HepG2 (cell line): ENCODE measurements around the gene FILIP1. TPM values are rescaled to one million over a fixed set of nuclear protein-coding genes. Genes with fewer than 3 reads are reported as not detected.
"Not testable (repeated sequence)": the region's sequence is repeated elsewhere in the genome, so short reads cannot be mapped to it uniquely, and the experiment has no call there.

Experiments
- ATAC-seq: fragments of 200-7000 bp; cut with Tn5 transposase; 3 replicates; pipeline ENCODE4 v1.9.1; 2020; ENCODE audit warnings: mild to moderate bottlenecking, moderate library complexity
- BruUV-seq: library from RNA; stranded (reverse); fragments of 400-500 nt; replicated peaks from 2 replicates; lab custom pipeline; 2021; lab: Mats Ljungman, UMichigan
- CTCF ChIA-PET: fragments of 300-600 bp; formaldehyde crosslinking; extraction: SDS; loops from one replicate; lab custom pipeline; 2021; ENCODE audit warnings: low total read pairs, inconsistent platforms, low intra/inter-chr PET ratio; lab: Yijun Ruan, JAX
- POLR2A ChIA-PET: fragments of 350-600 bp; sonication (Branson Sonifier 250); formaldehyde crosslinking; loops from one replicate; lab custom pipeline; 2020; ENCODE audit warnings: antibody characterized with exemption, inconsistent platforms; lab: Yijun Ruan, JAX
- DNase-seq: peaks from one replicate; pipeline ENCODE4 v3.0.0-alpha.2; 2015; ENCODE audit warnings: low spot score
- FAIRE-seq: peaks from 3 replicates; lab custom pipeline; 2011; peaks lifted over from hg19 to GRCh38; lab: Jason Lieb, UNC
- H2AFZ ChIP-seq: one replicate; pipeline ENCODE4 v1.6.1; 2011; ENCODE audit warnings: low read length, inconsistent platforms
- H3K27ac ChIP-seq: fragments of 300-600 bp; 3 replicates; pipeline ENCODE4 v1.8.0; 2011; ENCODE audit warnings: mixed run types, mild to moderate bottlenecking, mixed read lengths, low read length, inconsistent platforms; ENCODE audit not compliant: insufficient read depth; ENCODE audit errors: extremely low read length
- H3K27me3 ChIP-seq, 2 experiments: fragments of 200-600 bp in 1 of 2; 2 replicates in 1 of 2; 3 replicates in 1 of 2; pipeline versions ENCODE4 v1.6.0 to v1.8.0; 2011; ENCODE audit warnings: low read length in 2 of 2, mild to moderate bottlenecking in 2 of 2, moderate library complexity in 2 of 2, inconsistent platforms in 1 of 2; ENCODE audit not compliant: insufficient read depth in 2 of 2, control insufficient read depth in 1 of 2
- H3K36me3 ChIP-seq, 2 experiments: fragments of 200-600 bp in 1 of 2; replicated peaks in 1 of 2; 2 replicates in 1 of 2; 3 replicates in 1 of 2; pipeline versions ENCODE4 v1.5.1 to v1.8.0; 2011; ENCODE audit warnings: low read length in 2 of 2, inconsistent platforms in 1 of 2; ENCODE audit not compliant: insufficient read depth in 2 of 2, control insufficient read depth in 1 of 2
- H3K4me1 ChIP-seq: 2 replicates; pipeline ENCODE4 v1.5.1; 2012; ENCODE audit warnings: low read length, inconsistent platforms; ENCODE audit not compliant: insufficient read depth
- H3K4me2 ChIP-seq: 2 replicates; pipeline ENCODE4 v1.6.0; 2011; ENCODE audit warnings: low read depth, low read length, inconsistent platforms
- H3K4me3 ChIP-seq, 3 experiments: fragments of 200-600 bp in 1 of 3; sonication (generic), shearing (Covaris generic) in 1 of 3; replicated peaks in 1 of 3; 2 replicates each; pipeline ENCODE4 v1.5.1; 2011 to 2016; ENCODE audit warnings: low read length in 3 of 3, inconsistent platforms in 2 of 3, low read depth in 2 of 3, mild to moderate bottlenecking in 2 of 3, control low read depth in 1 of 3, mixed read lengths in 1 of 3; ENCODE audit not compliant: insufficient read depth in 1 of 3
- H3K79me2 ChIP-seq: one replicate; pipeline ENCODE4 v1.6.1; 2011; ENCODE audit warnings: low read length, inconsistent platforms; ENCODE audit not compliant: insufficient read depth
- H3K9ac ChIP-seq: 2 replicates; pipeline ENCODE4 v1.6.0; 2011; ENCODE audit warnings: mild to moderate bottlenecking, low read depth, low read length, inconsistent platforms; ENCODE audit not compliant: insufficient read depth
- H3K9me3 ChIP-seq: 2 replicates; pipeline ENCODE4 v1.5.1; 2012; ENCODE audit warnings: mild to moderate bottlenecking, low read length
- H4K20me1 ChIP-seq: 2 replicates; pipeline ENCODE4 v1.6.0; 2011; ENCODE audit warnings: inconsistent platforms, mild to moderate bottlenecking, low read length, moderate library complexity; ENCODE audit not compliant: insufficient read depth
- FUBP1 ChIP-seq: sonication (generic); formaldehyde crosslinking; IDR thresholded peaks from 2 replicates; pipeline ENCODE4 v1.5.1; 2020; ENCODE audit warnings: missing genetic modification reagents, mild to moderate bottlenecking, borderline replicate concordance
- NFIC ChIP-seq: IDR thresholded peaks from 2 replicates; pipeline ENCODE4 v1.6.1; 2012; ENCODE audit warnings: mild to moderate bottlenecking, low read length, inconsistent platforms
- RFXAP ChIP-seq: sonication (generic); formaldehyde crosslinking; IDR thresholded peaks from 2 replicates; pipeline ENCODE4 v1.4.0; 2020; ENCODE audit warnings: missing genetic modification reagents, borderline replicate concordance
- TIGD3 ChIP-seq: sonication (generic); formaldehyde crosslinking; IDR thresholded peaks from 2 replicates; pipeline ENCODE4 v1.5.1; 2020; ENCODE audit warnings: mild to moderate bottlenecking, missing genetic modification reagents, borderline replicate concordance
- ZNF775 ChIP-seq: sonication (generic); formaldehyde crosslinking; IDR thresholded peaks from 2 replicates; pipeline ENCODE4 v1.4.0; 2020; ENCODE audit warnings: missing genetic modification reagents, mild to moderate bottlenecking, moderate library complexity, borderline replicate concordance
- WGBS: methylation state at CpG from one replicate; pipeline ENCODE4 v1.1.6; 2017; ENCODE audit warnings: low lambda C conversion rate; 5-methylcytosine and 5-hydroxymethylcytosine counted together
- in situ Hi-C: cut with HindIII; loops from 2 replicates; pipeline ENCODE4 v1.10.0; 2017; ENCODE audit warnings: low pct_unique_long_range_greater_than_20kb; ENCODE audit not compliant: extremely low pct_ligation_motif_present
- intact Hi-C: fragments of 100-400 bp; cut with micrococcal nuclease; formaldehyde crosslinking; loops from one replicate; pipeline ENCODE4 v1.10.0; 2022; ENCODE audit not compliant: unreplicated experiment
- polyA plus RNA-seq, 8 experiments: library from polyadenylated mRNA; depleted of rRNA in 3 of 8; stranded (reverse) in 7 of 8; unstranded in 1 of 8; fragments of >200 nt; fragmentation: Illumina TruSeq in 4 of 8; extraction: Trizol in 4 of 8; gene quantifications; 2 replicates each; pipeline versions ENCODE4 v1.2.1 to v1.2.3, GENCODE V29; 2011 to 2016; ENCODE audit warnings: low read depth in 4 of 8, missing spikeins in 1 of 8, mixed read lengths in 1 of 8; ENCODE audit not compliant: insufficient read depth in 1 of 8
- total RNA-seq, 5 experiments: library from RNA; depleted of rRNA; stranded (reverse); fragments of >200 nt; fragmentation: Illumina TruSeq; extraction: Trizol; gene quantifications; 2 replicates each; pipeline ENCODE4 v1.2.3, GENCODE V29; 2016; ENCODE audit warnings: low read depth in 1 of 5

Gene FILIP1
- total and polyA plus RNA-seq, 2 of the 13 experiments (the other 11 are each of a cell fraction or from before 2014, with no cell fraction given): not detected

- intact Hi-C loops (no loop called here), in situ Hi-C loops (no loop called here)
- no peaks in the 10 kb centered on the region for H3K27me3 ChIP-seq
- no peak overlapping the region for H3K9ac ChIP-seq
- CTCF ChIA-PET: interaction anchor here (0.8 kb wide), 1 partner anchor 9 kb away, joined by 3 read pairs; no protein-coding TSS in a partner anchor
- ATAC-seq: no peak
- no peak for FAIRE-seq
- no peak overlapping the region for H3K4me3 ChIP-seq
- H2AFZ ChIP-seq: no peak overlapping the region
- 46% methylated on average over 2 of the region's 2 CpGs for WGBS
- no peak for DNase-seq
- H3K4me1 ChIP-seq: no peaks in the 10 kb centered on the region
- no peaks in the 10 kb centered on the region for H3K79me2 ChIP-seq
- H3K4me2 ChIP-seq: no peak overlapping the region
- no peaks in the 10 kb centered on the region for H4K20me1 ChIP-seq
- H3K9me3 ChIP-seq: no peaks in the 10 kb centered on the region
- POLR2A ChIA-PET: no interaction called here
- no TSS peak for BruUV-seq
- TF ChIP-seq TIGD3 (CRISPR knock-in tag) (no peak), RFXAP (CRISPR knock-in tag) (no peak), ZNF775 (CRISPR knock-in tag) (no peak), NFIC (no peak), FUBP1 (CRISPR knock-in tag) (no peak)
- H3K36me3 ChIP-seq: no peaks in the 10 kb centered on the region
- no peak overlapping the region for H3K27ac ChIP-seq
These were observed 48.7 kb downstream of the FILIP1 start for GRCh38 chr6:75444899-75445298.

- H3K36me3 ChIP-seq, intact Hi-C loops, H3K4me3 ChIP-seq, ATAC-seq, in situ Hi-C loops, DNase-seq, H3K27me3 ChIP-seq, CTCF ChIA-PET, FAIRE-seq, H3K4me2 ChIP-seq, BruUV-seq, H3K9me3 ChIP-seq, H3K27ac ChIP-seq, H2AFZ ChIP-seq, H3K4me1 ChIP-seq, H3K79me2 ChIP-seq, H3K9ac ChIP-seq, H4K20me1 ChIP-seq, POLR2A ChIA-PET: not testable (repeated sequence)
- WGBS: 89% methylated on average over 10 of the region's 29 CpGs
These were observed 51.7 kb downstream of the FILIP1 start for GRCh38 chr6:75441883-75442282.

- H3K4me2 ChIP-seq, H3K9me3 ChIP-seq, H4K20me1 ChIP-seq, FAIRE-seq, H3K79me2 ChIP-seq, H3K4me1 ChIP-seq, H3K27ac ChIP-seq, ATAC-seq, H3K4me3 ChIP-seq, H3K36me3 ChIP-seq, H3K27me3 ChIP-seq, CTCF ChIA-PET, in situ Hi-C loops, H2AFZ ChIP-seq, H3K9ac ChIP-seq, intact Hi-C loops, DNase-seq, BruUV-seq, POLR2A ChIA-PET: not testable (repeated sequence)
- WGBS: 73% methylated on average over 8 of the region's 33 CpGs
These were observed 52.1 kb downstream of the FILIP1 start for GRCh38 chr6:75441479-75441878.
